GM15510 (cell line): Measurements from ENCODE around the gene AZU1.

Experiments
- POLR2A ChIP-seq: IDR thresholded peaks from 3 replicates; pipeline ENCODE4 v1.6.1; 2011; ENCODE audit warnings: borderline replicate concordance; ENCODE audit not compliant: insufficient read length; ENCODE audit errors: extremely low read depth

Gene AZU1

GRCh38 chr19:825897-826644 lies 1.6 kb upstream of the AZU1 start:
- no peak for TF ChIP-seq POLR2A

GRCh38 chr19:827314-827709 lies 325 bp upstream of the AZU1 start:
- TF ChIP-seq POLR2A: no peak

- no peak for TF ChIP-seq POLR2A
These were observed 1.6 kb downstream of the AZU1 start for GRCh38 chr19:829129-829758.

GRCh38 chr19:831407-832369 lies 4.1 kb downstream of the AZU1 start:
- no peak for TF ChIP-seq POLR2A

GRCh38 chr19:834216-834615 lies 6.6 kb downstream of the AZU1 start:
- TF ChIP-seq POLR2A: no peak

GRCh38 chr19:835210-835810 lies 7.7 kb downstream of the AZU1 start:
- no peak for TF ChIP-seq POLR2A

GRCh38 chr19:840519-841206 lies 13.0 kb downstream of the AZU1 start, which contains the start of gene PRTN3:
Gene PRTN3, plus strand, starts transcription at chr19:840999. Its CDS starts 10 bp downstream, at chr19:841009.
- no peak for TF ChIP-seq POLR2A

- no peak for TF ChIP-seq POLR2A
These were observed 15.7 kb downstream of the AZU1 start for GRCh38 chr19:843180-843835.

GRCh38 chr19:843836-844545 lies 16.4 kb downstream of the AZU1 start:
- TF ChIP-seq POLR2A: no peak

GRCh38 chr19:844546-844971 lies 16.9 kb downstream of the AZU1 start:
- no peak for TF ChIP-seq POLR2A

- no peak for TF ChIP-seq POLR2A
These were observed 18.3 kb downstream of the AZU1 start for GRCh38 chr19:845707-846521.

GRCh38 chr19:848386-848921 lies 20.8 kb downstream of the AZU1 start:
- TF ChIP-seq POLR2A: no peak
